Activated naive CD4-positive, alpha-beta T cell (primary cell): ENCODE results near the gene GRK1.
"Not testable (repeated sequence)": the region's sequence is repeated elsewhere in the genome, so short reads cannot be mapped to it uniquely, and the experiment has no call there.

Source experiments
- DNase-seq, 4 experiments: peaks; one replicate each; lab custom pipeline; 2025; lab: John Stamatoyannopoulos, UW

Gene GRK1

GRCh38 chr13:113666951-113667701 lies at the start of gene GRK1:
GRK1 (plus strand) TSS chr13:113667219; CDS start chr13:113667387, 168 bp downstream.
- no peak for DNase-seq

DNA sequence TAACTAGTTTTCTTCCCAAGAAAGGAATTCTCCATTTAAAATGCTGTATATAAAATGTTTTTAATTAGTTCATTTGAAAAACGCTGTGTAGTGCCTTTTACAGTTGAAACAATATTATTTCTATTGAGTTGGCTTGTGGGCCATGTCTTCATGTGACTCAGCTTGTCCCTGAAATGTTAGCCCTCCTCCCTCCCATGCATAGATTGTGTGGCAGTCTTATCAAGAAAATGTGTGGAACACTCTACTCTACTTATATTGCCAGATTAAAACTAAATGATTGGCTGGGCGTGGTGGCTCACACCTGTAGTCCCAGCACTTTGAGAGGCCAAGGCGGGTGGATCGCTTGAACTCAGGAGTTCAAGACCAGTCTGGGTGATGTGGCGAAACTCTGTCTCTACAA lies 49.1 kb upstream of the GRK1 start:
- no peak for DNase-seq

GRCh38 chr13:113618455-113618854 lies 48.6 kb upstream of the GRK1 start:
- DNase-seq = no peak

GRCh38 chr13:113620036-113620796 lies 46.8 kb upstream of the GRK1 start:
- DNase-seq = no peak

- DNase-seq = no peak
Observed at GRCh38 chr13:113621046-113621445, 46.0 kb upstream of the GRK1 start.

- not testable (repeated sequence) for DNase-seq
Observed at GRCh38 chr13:113621498-113621897, 45.5 kb upstream of the GRK1 start.

DNA sequence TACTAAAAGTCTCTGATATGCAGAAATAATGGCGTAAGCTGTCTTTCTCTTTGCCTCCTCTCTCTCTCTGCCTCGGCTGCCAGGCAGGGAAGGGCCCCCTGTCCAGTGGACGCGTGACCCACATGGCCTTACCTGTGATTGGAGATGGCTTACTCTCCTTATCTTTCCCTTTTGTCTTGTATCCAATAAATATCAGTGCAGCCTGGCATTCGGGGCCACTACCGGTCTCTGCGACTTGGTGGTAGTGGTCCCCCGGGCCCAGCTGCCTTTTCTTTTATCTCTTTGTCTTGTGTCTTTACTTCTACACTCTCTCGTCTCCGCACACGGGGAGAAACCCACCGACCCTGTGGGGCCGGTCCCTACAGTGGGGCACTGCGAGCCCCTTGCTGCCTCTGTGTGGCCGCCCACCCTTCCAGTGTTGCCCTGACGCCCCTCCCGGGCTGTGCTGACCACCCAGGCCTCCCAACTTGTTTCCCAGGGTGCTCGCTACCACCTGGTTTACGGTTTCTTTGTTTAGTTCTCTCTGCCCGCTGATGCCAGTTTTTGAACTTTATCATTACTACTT lies 45.0 kb upstream of the GRK1 start:
- not testable (repeated sequence) for DNase-seq

DNA sequence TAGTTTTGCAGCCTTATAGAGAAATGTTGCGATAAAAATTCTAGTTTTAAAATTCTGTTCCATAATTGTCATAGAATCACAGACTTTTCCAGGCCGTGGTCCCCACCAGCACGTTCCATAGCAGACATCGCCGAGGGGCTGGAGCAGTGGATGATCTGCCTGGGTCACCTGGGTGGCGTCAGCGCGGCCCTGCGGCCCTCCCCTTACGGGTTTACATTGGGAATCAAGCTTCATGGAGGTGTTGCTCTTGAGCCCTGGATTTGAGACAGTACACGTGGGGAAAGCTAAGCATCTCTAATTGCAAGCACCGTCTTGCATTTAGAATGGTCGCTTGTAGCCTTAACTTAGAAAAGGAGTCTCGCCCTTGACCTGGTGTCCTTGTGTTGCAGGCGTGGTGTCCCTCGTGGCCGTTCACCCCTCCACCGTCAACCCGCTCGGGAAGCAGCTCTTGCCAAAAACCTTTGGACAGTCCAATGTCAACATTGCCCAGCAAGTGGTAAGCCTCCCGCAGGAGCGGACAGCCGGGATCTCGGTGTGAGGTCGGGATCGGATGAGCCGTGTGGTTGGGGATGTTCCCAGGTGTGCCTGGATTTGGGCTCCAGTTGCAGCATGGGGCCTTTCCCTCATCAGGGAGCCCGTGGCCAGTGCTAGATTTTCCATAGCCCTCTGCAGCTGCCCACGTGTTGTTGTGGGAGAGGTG lies 44.1 kb upstream of the GRK1 start:
- DNase-seq = no peak

GRCh38 chr13:113623491-113624234 lies 43.4 kb upstream of the GRK1 start:
- DNase-seq = no peak

DNA sequence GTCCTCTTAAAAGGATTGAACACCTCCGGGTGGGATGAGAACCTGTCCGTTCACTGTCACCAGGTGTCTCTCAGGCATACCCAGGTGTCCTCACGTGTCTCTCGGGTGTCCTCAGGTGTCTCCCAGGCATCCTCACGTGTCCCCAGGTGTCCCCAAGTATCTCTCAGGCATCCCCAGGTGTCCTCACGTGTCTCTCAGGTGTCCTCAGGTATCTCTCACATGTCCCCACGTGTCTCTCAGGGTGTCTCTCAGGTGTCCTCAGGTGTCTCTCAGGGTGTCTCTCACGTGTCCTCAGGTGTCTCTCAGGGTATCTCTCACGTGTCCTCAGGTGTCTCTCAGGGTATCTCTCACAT lies 42.8 kb upstream of the GRK1 start:
- DNase-seq = no peak

DNA sequence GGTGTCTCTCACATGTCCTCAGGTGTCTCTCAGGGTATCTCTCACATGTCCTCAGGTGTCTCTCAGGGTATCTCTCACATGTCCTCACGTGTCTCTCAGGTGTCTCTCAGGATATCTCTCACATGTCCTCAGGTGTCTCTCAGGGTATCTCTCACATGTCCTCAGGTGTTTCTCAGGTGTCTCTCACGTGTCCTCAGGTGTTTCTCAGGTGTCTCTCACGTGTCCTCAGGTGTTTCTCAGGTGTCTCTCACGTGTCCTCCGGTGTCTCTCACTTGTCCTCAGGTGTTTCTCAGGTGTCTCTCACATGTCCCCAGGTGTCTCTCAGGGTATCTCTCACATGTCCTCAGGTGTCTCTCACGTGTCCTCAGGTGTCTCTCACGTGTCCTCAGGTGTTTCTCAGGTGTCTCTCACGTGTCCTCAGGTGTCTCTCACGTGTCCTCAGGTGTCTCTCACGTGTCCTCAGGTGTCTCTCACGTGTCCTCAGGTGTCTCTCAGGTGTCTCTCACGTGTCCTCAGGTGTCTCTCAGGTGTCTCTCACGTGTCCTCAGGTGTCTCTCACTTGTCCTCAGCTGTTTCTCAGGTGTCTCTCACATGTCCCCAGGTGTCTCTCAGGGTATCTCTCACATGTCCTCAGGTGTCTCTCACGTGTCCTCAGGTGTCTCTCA lies 42.2 kb upstream of the GRK1 start:
- not testable (repeated sequence) for DNase-seq

- no peak for DNase-seq
Observed at GRCh38 chr13:113625965-113626721, 40.9 kb upstream of the GRK1 start.

DNA sequence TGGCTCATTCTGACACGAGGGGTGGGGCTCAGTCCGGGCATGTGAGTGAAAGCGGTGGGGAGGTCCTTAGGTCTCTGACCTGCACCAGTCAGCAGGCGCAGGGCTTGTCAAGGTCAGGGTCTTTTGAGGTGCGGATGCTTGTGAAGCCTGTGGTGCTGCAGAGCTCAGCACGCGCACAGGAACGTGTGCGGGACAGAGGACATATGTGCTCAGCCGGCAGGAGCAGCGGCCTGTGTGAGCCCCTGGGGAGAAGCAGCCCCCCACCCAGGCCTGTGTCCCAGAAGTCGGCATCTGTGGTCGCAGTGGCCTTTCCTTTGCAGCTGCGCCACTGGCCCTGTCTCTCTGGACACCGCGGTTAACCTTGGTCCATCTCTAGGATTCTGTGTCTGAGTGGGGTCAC lies 39.9 kb upstream of the GRK1 start:
- no peak for DNase-seq

DNA sequence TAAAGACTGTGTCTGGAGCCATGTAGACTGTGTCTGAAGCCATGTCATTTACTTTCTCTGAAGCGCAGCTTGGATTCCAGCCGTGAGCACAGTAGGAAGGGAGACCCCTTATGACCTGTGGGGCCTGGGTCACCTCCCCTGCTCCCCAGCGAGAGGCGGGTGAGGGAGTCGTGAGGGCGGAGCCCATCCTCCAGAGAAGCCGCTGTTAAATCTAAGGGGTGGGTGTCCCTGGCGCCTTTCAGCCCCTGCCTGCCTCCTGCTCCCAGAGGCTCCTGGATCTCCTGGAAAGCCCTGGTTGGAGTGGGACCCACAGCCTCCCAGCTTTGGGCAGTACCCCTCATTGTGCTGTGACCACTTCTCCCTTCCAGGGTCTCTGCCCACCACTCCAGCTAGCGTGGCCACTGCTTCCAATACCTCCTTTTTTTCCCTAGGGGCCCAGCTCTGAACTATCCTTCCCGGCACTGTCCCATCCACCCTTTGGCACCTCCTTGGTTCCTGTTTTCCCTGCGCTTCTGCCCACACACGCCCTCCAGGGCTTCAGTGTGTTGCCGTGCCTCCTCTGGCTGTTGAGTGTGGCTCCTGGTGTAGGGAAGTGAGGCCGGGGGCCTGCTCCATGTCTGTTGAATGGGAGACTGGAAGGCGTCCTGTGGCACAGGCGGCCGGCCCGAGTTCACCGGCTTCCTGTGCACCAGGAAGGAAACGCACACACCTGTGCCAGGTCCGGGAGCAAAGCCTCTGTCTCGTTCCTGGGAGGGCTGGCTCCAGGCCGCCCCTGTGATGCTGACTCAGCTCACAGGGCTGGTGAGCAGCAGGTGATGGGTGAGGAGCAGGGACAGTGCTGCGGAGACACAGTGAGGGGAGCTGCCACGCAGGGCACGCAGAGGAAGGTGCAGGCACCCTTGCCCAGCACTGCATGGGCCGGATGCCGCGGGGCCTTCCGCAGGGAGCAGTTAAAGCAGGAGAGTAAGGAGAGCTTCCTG lies 38.4 kb upstream of the GRK1 start:
- no peak for DNase-seq

- DNase-seq = no peak
Observed at GRCh38 chr13:113629866-113630265, 37.2 kb upstream of the GRK1 start.

DNA sequence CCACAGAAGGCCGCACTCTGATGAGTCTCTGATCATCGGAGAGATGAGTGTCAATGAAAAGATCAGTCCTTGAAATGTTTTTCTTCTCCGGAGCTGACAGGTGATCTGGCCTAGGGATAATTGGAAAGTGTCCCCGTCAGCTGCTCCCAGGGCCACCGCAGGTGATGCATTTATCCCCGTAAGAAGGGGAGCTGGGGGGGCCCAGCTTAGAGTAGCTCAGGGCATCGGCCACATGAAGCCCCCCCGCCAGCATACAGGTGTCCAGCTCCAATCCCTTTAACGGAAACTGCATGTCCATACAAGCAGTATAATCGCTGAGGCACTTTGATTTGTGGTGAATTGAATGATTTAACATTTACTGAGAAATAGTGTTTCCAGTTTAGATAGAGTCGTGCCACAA lies 36.7 kb upstream of the GRK1 start:
- no peak for DNase-seq

DNA sequence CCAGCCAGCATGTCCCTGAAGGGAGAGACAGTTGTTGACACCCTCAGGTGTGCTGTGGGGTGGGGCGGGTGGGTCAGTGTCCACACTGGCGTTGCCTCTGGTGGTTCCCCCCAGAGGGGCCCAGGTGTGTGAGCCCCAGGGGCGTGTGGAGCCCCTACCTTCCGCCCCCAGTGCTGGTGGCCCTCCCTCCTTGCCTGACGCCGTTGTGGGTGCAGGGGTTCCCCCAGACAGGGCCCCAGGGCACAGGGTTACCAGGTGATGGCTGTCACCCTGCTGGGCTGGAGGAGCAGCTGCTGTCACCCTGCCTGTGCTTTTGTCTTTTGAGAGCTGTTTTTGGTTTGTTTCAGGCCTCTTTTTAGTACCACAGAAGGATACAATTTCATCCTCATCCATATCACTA lies 36.2 kb upstream of the GRK1 start:
- no peak for DNase-seq

DNA sequence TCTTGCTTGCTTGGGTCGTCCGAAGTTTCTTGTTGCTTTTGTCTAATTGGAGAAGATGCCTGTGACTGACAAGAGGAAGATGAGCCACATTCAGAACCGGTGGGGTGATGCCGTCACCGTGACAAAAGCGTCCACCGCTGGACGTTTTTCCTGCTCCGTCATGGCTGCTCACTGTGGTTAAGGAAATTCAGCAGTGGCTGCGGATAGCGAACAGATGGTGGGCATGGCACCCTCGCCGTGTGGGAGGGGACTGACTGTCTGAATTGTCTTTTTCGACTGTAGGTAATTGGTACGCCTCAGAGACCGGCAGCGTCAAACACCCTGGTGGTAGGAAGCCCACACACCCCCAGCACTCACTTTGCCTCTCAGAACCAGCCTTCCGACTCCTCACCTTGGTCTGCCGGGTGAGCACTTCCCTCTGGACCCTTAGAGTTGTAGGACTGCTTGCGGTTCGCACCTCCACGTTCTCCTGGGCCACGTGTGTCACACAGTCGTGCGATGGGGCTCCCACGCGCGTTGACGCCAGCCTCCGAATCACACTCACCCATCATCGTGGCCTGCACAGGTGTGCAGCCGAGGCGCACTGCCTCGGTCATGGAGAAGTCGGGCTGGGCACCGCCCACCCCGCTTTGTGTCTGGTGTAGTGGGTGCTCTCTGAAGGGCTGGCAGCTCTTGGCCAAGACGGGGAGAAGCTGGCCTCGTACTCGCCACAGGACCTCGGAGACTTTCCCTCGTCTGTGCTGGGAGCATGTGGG lies 35.5 kb upstream of the GRK1 start:
- no peak for DNase-seq
